ENCODE results near the gene NTF4. TPM values are rescaled to one million over a fixed set of nuclear protein-coding genes. Genes with fewer than 3 reads are reported as not detected.
"Not testable (repeated sequence)": the region's sequence is repeated elsewhere in the genome, so short reads cannot be mapped to it uniquely, and the experiment has no call there.

The NTF4 gene
- total and polyA plus RNA-seq, 4 donors = 2.1 to 5.2 (median 2.8) TPM

GRCh38 chr19:49029749-49030148 is 34.9 kb downstream of the NTF4 start:
- not testable (repeated sequence) for DNase-seq; H3K4me1 ChIP-seq (ENCODE audit: control insufficient read depth in 5 of 5, insufficient read depth in 5 of 5, low read length in 5 of 5); H3K4me3 ChIP-seq; H3K9me3 ChIP-seq (ENCODE audit: control insufficient read depth in 4 of 4, insufficient read depth in 3 of 4, low read length in 3 of 4); H3K27me3 ChIP-seq (ENCODE audit: control insufficient read depth in 3 of 3, insufficient read depth in 3 of 3, low read length in 2 of 3); H3K9ac ChIP-seq (ENCODE audit: insufficient read depth in 1 of 2, low read length in 2 of 2); ATAC-seq (ENCODE audit: insufficient read depth, low FRiP score); H3K36me3 ChIP-seq (ENCODE audit: control insufficient read depth in 4 of 4, insufficient read depth in 4 of 4, low read length in 4 of 4); H3K27ac ChIP-seq (ENCODE audit: low read depth in 1 of 2, low read length in 1 of 2)
- 86 to 95% methylated on average over 14 of the region's 14 CpGs for WGBS, 2 donors

GRCh38 chr19:49028686-49029085 is 35.9 kb downstream of the NTF4 start:
- not testable (repeated sequence) for ATAC-seq (ENCODE audit: insufficient read depth, low FRiP score); H3K27ac ChIP-seq (ENCODE audit: low read depth in 1 of 2, low read length in 1 of 2); H3K9me3 ChIP-seq (ENCODE audit: control insufficient read depth in 4 of 4, insufficient read depth in 3 of 4, low read length in 3 of 4); DNase-seq; H3K4me3 ChIP-seq; H3K36me3 ChIP-seq (ENCODE audit: control insufficient read depth in 4 of 4, insufficient read depth in 4 of 4, low read length in 4 of 4); H3K4me1 ChIP-seq (ENCODE audit: control insufficient read depth in 5 of 5, insufficient read depth in 5 of 5, low read length in 5 of 5); H3K9ac ChIP-seq (ENCODE audit: insufficient read depth in 1 of 2, low read length in 2 of 2); H3K27me3 ChIP-seq (ENCODE audit: control insufficient read depth in 3 of 3, insufficient read depth in 3 of 3, low read length in 2 of 3)
- 68 to 82% methylated on average over 8 to 9 of the region's 9 CpGs for WGBS, 2 donors

- not testable (repeated sequence) for H3K36me3 ChIP-seq (ENCODE audit: control insufficient read depth in 4 of 4, insufficient read depth in 4 of 4, low read length in 4 of 4); H3K9ac ChIP-seq (ENCODE audit: insufficient read depth in 1 of 2, low read length in 2 of 2); H3K27ac ChIP-seq (ENCODE audit: low read depth in 1 of 2, low read length in 1 of 2); ATAC-seq (ENCODE audit: insufficient read depth, low FRiP score); H3K9me3 ChIP-seq (ENCODE audit: control insufficient read depth in 4 of 4, insufficient read depth in 3 of 4, low read length in 3 of 4); H3K4me3 ChIP-seq; H3K4me1 ChIP-seq (ENCODE audit: control insufficient read depth in 5 of 5, insufficient read depth in 5 of 5, low read length in 5 of 5); DNase-seq
- 83 to 90% methylated on average over 21 to 23 of the region's 23 CpGs for WGBS, 2 donors
- peaks cover 0 to 11% (median 7%) of the 10 kb centered on the region in 3 donors for H3K27me3 ChIP-seq (ENCODE audit: control insufficient read depth in 3 of 3, insufficient read depth in 3 of 3, low read length in 2 of 3)
These were observed 39.0 kb downstream of the NTF4 start for GRCh38 chr19:49025599-49025998.

GRCh38 chr19:49025088-49025487 is 39.5 kb downstream of the NTF4 start:
- ATAC-seq (ENCODE audit: insufficient read depth, low FRiP score); H3K9ac ChIP-seq (ENCODE audit: insufficient read depth in 1 of 2, low read length in 2 of 2); H3K4me1 ChIP-seq (ENCODE audit: control insufficient read depth in 5 of 5, insufficient read depth in 5 of 5, low read length in 5 of 5); H3K36me3 ChIP-seq (ENCODE audit: control insufficient read depth in 4 of 4, insufficient read depth in 4 of 4, low read length in 4 of 4); H3K4me3 ChIP-seq; H3K9me3 ChIP-seq (ENCODE audit: control insufficient read depth in 4 of 4, insufficient read depth in 3 of 4, low read length in 3 of 4); DNase-seq; H3K27ac ChIP-seq (ENCODE audit: low read depth in 1 of 2, low read length in 1 of 2): not testable (repeated sequence)
- H3K27me3 ChIP-seq (ENCODE audit: control insufficient read depth in 3 of 3, insufficient read depth in 3 of 3, low read length in 2 of 3) = peaks cover 0 to 15% (median 12%) of the 10 kb centered on the region in 3 donors
- 81 to 90% methylated on average over 3 of the region's 6 CpGs for WGBS, 2 donors

GRCh38 chr19:49024233-49024632 is 40.4 kb downstream of the NTF4 start, which contains the start of gene CGB3:
Gene CGB3, minus strand, starts transcription at chr19:49024333. Its CDS starts 362 bp downstream, at chr19:49023971.
- H3K9ac ChIP-seq (ENCODE audit: insufficient read depth in 1 of 2, low read length in 2 of 2); H3K27ac ChIP-seq (ENCODE audit: low read depth in 1 of 2, low read length in 1 of 2); H3K36me3 ChIP-seq (ENCODE audit: control insufficient read depth in 4 of 4, insufficient read depth in 4 of 4, low read length in 4 of 4); H3K4me1 ChIP-seq (ENCODE audit: control insufficient read depth in 5 of 5, insufficient read depth in 5 of 5, low read length in 5 of 5); DNase-seq; H3K4me3 ChIP-seq; H3K9me3 ChIP-seq (ENCODE audit: control insufficient read depth in 4 of 4, insufficient read depth in 3 of 4, low read length in 3 of 4); ATAC-seq (ENCODE audit: insufficient read depth, low FRiP score): not testable (repeated sequence)
- WGBS, 2 donors = 64 to 74% methylated on average over 10 to 13 of the region's 15 CpGs
- peaks cover 0 to 20% (median 12%) of the 10 kb centered on the region in 3 donors for H3K27me3 ChIP-seq (ENCODE audit: control insufficient read depth in 3 of 3, insufficient read depth in 3 of 3, low read length in 2 of 3)

- no peak for ATAC-seq (ENCODE audit: insufficient read depth, low FRiP score)
- no peak for DNase-seq
- H3K27me3 ChIP-seq (ENCODE audit: control insufficient read depth in 3 of 3, insufficient read depth in 3 of 3, low read length in 2 of 3) = peaks cover 0 to 30% (median 15%) of the 10 kb centered on the region in 3 donors
- H3K4me3 ChIP-seq = no peak overlapping the region
- H3K4me1 ChIP-seq (ENCODE audit: control insufficient read depth in 5 of 5, insufficient read depth in 5 of 5, low read length in 5 of 5) = peaks cover 0 to 19% (median 4%) of the 10 kb centered on the region in 5 donors
- 91 to 96% methylated on average over 9 of the region's 9 CpGs for WGBS, 2 donors
- H3K27ac ChIP-seq (ENCODE audit: low read depth in 1 of 2, low read length in 1 of 2) = no peak overlapping the region
- H3K9ac ChIP-seq (ENCODE audit: insufficient read depth in 1 of 2, low read length in 2 of 2) = no peak overlapping the region
- H3K9me3 ChIP-seq (ENCODE audit: control insufficient read depth in 4 of 4, insufficient read depth in 3 of 4, low read length in 3 of 4) = no peaks in the 10 kb centered on the region
- no peaks in the 10 kb centered on the region for H3K36me3 ChIP-seq (ENCODE audit: control insufficient read depth in 4 of 4, insufficient read depth in 4 of 4, low read length in 4 of 4)
- TF ChIP-seq CTCF (IDR thresholded peaks at IDR 0.05; ENCODE audit: control extremely low read depth, extremely low read depth) = no peak
These were observed 42.5 kb downstream of the NTF4 start for GRCh38 chr19:49022116-49022515.
